NCI-H748 (cell line): ENCODE measurements around the gene SLC25A42.

Source experiments
- DNase-seq: peaks from one replicate; lab custom pipeline; 2025; ENCODE audit not compliant: unreplicated experiment; lab: John Stamatoyannopoulos, UW

SLC25A42 gene

GRCh38 chr19:19160461-19161035, 96.8 kb downstream of the SLC25A42 start:
- no peak for DNase-seq

DNA sequence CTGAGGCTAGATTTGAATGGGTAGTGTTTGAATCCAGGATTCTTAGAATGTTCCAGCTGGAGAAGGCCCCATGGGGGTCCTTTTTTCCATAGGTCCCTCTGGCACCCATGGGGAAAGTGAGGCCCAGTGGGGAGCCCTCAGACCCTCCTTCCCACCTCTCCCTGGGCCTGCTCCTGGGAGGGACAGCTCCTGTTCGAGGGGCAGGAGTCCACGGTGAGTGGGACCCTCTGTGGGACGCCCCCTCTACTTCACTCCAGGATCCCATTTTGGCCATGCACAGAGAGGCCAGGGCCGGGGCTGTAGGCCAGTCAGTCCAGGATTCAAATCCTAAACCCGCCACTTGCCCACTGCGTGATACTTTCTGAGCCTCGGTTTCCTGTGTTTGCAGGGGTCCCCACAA, 98.7 kb downstream of the SLC25A42 start:
- no peak for DNase-seq
